B cell (primary cell): Measurements from ENCODE around the gene STPG4. TPM values are rescaled to one million over a fixed set of nuclear protein-coding genes. Genes with fewer than 3 reads are reported as not detected.
A peak's percentile ranks its signal among the peaks of the same experiment; 100 is the strongest.

Experiments
- ATAC-seq: fragments of 200-7000 bp; cut with Tn5 transposase; one replicate; pipeline ENCODE4 v1.10.0; 2021; ENCODE audit warnings: low read depth, mild to moderate bottlenecking, moderate number of reproducible peaks, moderate library complexity
- CTCF ChIA-PET: fragments of 350-600 bp; sonication (Branson Sonifier 250); formaldehyde crosslinking; loops from one replicate; lab custom pipeline; 2021; ENCODE audit warnings: antibody characterized with exemption, inconsistent platforms; lab: Charles Lee
- POLR2A ChIA-PET: fragments of 350-600 bp; sonication (Branson Sonifier 250); formaldehyde crosslinking; loops from one replicate; lab custom pipeline; 2021; ENCODE audit warnings: antibody characterized with exemption; lab: Charles Lee
- DNase-seq: peaks from one replicate; pipeline ENCODE4 v3.0.0; 2013
- H2AFZ ChIP-seq: 2 replicates; pipeline ENCODE4 v1.6.1; 2012; ENCODE audit warnings: mild to moderate bottlenecking, low read depth, low read length; ENCODE audit not compliant: insufficient read depth, poor library complexity, severe bottlenecking
- H3K27ac ChIP-seq, 2 donors: 1 replicate in 1 of 2; 2 replicates in 1 of 2; pipeline ENCODE4 v1.5.1; 2012 to 2013; ENCODE audit warnings: low read length in 2 of 2, mild to moderate bottlenecking in 2 of 2, moderate library complexity in 1 of 2
- H3K27me3 ChIP-seq, 4 experiments: fragments of 200-600 bp in 1 of 4; sonication (generic) in 1 of 4; replicated peaks in 1 of 4; 1 replicate in 2 of 4; 2 replicates in 2 of 4; pipeline versions ENCODE4 v1.6.1 to v1.7.0; 2013 to 2016; ENCODE audit warnings: low read length in 3 of 4, mild to moderate bottlenecking in 2 of 4, mixed read lengths in 1 of 4, moderate library complexity in 1 of 4; ENCODE audit not compliant: insufficient read depth in 4 of 4, control insufficient read depth in 3 of 4; ENCODE audit errors: control extremely low read depth in 1 of 4
- H3K36me3 ChIP-seq, 2 experiments: replicated peaks in 1 of 2; 1 replicate in 1 of 2; 2 replicates in 1 of 2; pipeline versions ENCODE4 v1.6.1 to v1.7.1; 2013; ENCODE audit warnings: low read length in 1 of 2; ENCODE audit not compliant: insufficient read depth in 2 of 2, control insufficient read depth in 1 of 2; ENCODE audit errors: control extremely low read depth in 1 of 2, extremely low read depth in 1 of 2
- H3K4me1 ChIP-seq, 2 donors: fragments of 200-600 bp in 1 of 2; sonication (generic) in 1 of 2; 1 replicate in 1 of 2; 2 replicates in 1 of 2; pipeline versions ENCODE4 v1.5.1 to v1.6.1; 2013 to 2017; ENCODE audit warnings: low read length in 2 of 2; ENCODE audit not compliant: control insufficient read depth in 2 of 2, insufficient read depth in 2 of 2
- H3K4me2 ChIP-seq: replicated peaks from 2 replicates; pipeline ENCODE3; 2012; ENCODE audit warnings: mild to moderate bottlenecking, low read depth, low read length; ENCODE audit not compliant: poor library complexity, severe bottlenecking
- H3K4me3 ChIP-seq, 5 experiments: fragments of 200-600 bp in 1 of 5; sonication (generic) in 1 of 5; 1 replicate in 3 of 5; 2 replicates in 2 of 5; pipeline versions ENCODE4 v1.5.1 to v1.7.0; 2011 to 2016; ENCODE audit warnings: low read length in 4 of 5, mild to moderate bottlenecking in 4 of 5, low read depth in 2 of 5, control low read depth in 1 of 5, moderate library complexity in 1 of 5; ENCODE audit not compliant: insufficient read depth in 1 of 5; ENCODE audit errors: control extremely low read depth in 1 of 5, extremely low read depth in 1 of 5
- H3K79me2 ChIP-seq: fragments of 200-600 bp; sonication (generic); one replicate; pipeline ENCODE4 v1.6.0; 2016; ENCODE audit warnings: low read length; ENCODE audit not compliant: control insufficient read depth, insufficient read depth
- H3K9ac ChIP-seq: fragments of 200-600 bp; sonication (generic); 2 replicates; pipeline ENCODE4 v1.6.1; 2017; ENCODE audit warnings: mild to moderate bottlenecking, low read length, moderate library complexity
- H3K9me3 ChIP-seq, 3 donors: one replicate each; pipeline versions ENCODE4 v1.6.1 to v1.7.1; 2013; ENCODE audit warnings: low read length in 2 of 3; ENCODE audit not compliant: control insufficient read depth in 2 of 3, insufficient read depth in 1 of 3; ENCODE audit errors: control extremely low read depth in 1 of 3
- H4K20me1 ChIP-seq: 2 replicates; pipeline ENCODE4 v1.6.0; 2012; ENCODE audit warnings: mild to moderate bottlenecking, low read length; ENCODE audit not compliant: insufficient read depth, control insufficient read depth, poor library complexity, severe bottlenecking
- H3K27ac Mint-ChIP-seq: one replicate; pipeline ENCODE4 v1.8.0; 2021; ENCODE audit warnings: mixed read lengths
- H3K27me3 Mint-ChIP-seq: one replicate; pipeline ENCODE4 v1.8.0; 2021; ENCODE audit warnings: mixed read lengths
- H3K4me1 Mint-ChIP-seq: one replicate; pipeline ENCODE4 v1.8.0; 2021; ENCODE audit warnings: mixed read lengths
- H3K4me3 Mint-ChIP-seq: one replicate; pipeline ENCODE4 v1.8.0; 2021; ENCODE audit warnings: mixed read lengths
- H3K9me3 Mint-ChIP-seq: one replicate; pipeline ENCODE4 v1.8.0; 2022; ENCODE audit warnings: mixed read lengths; ENCODE audit not compliant: insufficient read depth
- EZH2 ChIP-seq: IDR thresholded peaks from 2 replicates; pipeline ENCODE4 v1.6.1; 2012; ENCODE audit warnings: borderline replicate concordance, low read depth, mild to moderate bottlenecking, moderate library complexity, low read length; ENCODE audit not compliant: insufficient read depth, poor library complexity, severe bottlenecking
- WGBS: methylation state at CpG from one replicate; pipeline ENCODE4 v1.1.5; 2013; ENCODE audit warnings: missing lambda C conversion rate; ENCODE audit not compliant: insufficient coverage; 5-methylcytosine and 5-hydroxymethylcytosine counted together
- intact Hi-C: fragments of 100-400 bp; cut with micrococcal nuclease; formaldehyde crosslinking; loops from one replicate; pipeline ENCODE4 v1.10.0; 2022
- polyA plus RNA-seq: library from polyadenylated mRNA; depleted of rRNA; stranded (reverse); fragments of >200 nt; gene quantifications from 2 replicates; pipeline ENCODE4 v1.2.3, GENCODE V29; 2012
- total RNA-seq, 2 donors: library from RNA; stranded (reverse); fragments of 120-200 nt in 1 of 2; gene quantifications; 1 replicate in 1 of 2; 2 replicates in 1 of 2; pipeline versions ENCODE4 v1.2.3 to v1.2.4, GENCODE V29; 2013 to 2022
- TF ChIP-seq, protein P1 (sequence below): fragments of 200-600 bp; IDR thresholded peaks from one replicate; pipeline ENCODE4 v1.8.0; 2022; ENCODE audit warnings: antibody characterized with exemption, mild to moderate bottlenecking

STPG4 gene
- total and polyA plus RNA-seq, 2 donors (not counting 1 experiment from before 2014, with no cell fraction given), result 0.31 to 0.79 TPM

- WGBS, result 94% methylated on average over 14 of the region's 14 CpGs
Observed at GRCh38 chr2:47067788-47068407, 87.2 kb downstream of the STPG4 start.

More at GRCh38 chr2:47067788-47068407, 87.2 kb downstream of the STPG4 start:
- DNase-seq (no peak), ATAC-seq (no peak)
- ChIA-PET CTCF (interaction anchor here (0.7 to 1.9 kb wide), 2 partner anchors 12 to 255 kb away, joined by 4 read pairs; no protein-coding TSS in a partner anchor), POLR2A (interaction anchor here (0.6 kb wide), 1 partner anchor 121 kb away, joined by 4 read pairs; no protein-coding TSS in a partner anchor)
- TF ChIP-seq, protein P1, sequence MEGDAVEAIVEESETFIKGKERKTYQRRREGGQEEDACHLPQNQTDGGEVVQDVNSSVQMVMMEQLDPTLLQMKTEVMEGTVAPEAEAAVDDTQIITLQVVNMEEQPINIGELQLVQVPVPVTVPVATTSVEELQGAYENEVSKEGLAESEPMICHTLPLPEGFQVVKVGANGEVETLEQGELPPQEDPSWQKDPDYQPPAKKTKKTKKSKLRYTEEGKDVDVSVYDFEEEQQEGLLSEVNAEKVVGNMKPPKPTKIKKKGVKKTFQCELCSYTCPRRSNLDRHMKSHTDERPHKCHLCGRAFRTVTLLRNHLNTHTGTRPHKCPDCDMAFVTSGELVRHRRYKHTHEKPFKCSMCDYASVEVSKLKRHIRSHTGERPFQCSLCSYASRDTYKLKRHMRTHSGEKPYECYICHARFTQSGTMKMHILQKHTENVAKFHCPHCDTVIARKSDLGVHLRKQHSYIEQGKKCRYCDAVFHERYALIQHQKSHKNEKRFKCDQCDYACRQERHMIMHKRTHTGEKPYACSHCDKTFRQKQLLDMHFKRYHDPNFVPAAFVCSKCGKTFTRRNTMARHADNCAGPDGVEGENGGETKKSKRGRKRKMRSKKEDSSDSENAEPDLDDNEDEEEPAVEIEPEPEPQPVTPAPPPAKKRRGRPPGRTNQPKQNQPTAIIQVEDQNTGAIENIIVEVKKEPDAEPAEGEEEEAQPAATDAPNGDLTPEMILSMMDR, result no peak
- no peak for TF ChIP-seq EZH2
- Histone ChIP-seq H4K20me1 (peaks cover 7% of the 10 kb centered on the region), H3K4me3 (no peak overlapping the region), H2AFZ (no peak overlapping the region), H3K4me1 (peaks cover 40 to 43% of the 10 kb centered on the region in 2 donors), H3K9ac (no peak overlapping the region), H3K36me3 (peaks cover 0 to 70% of the 10 kb centered on the region in 2 experiments), H3K27ac (peak overlapping the region in 1 of 2 donors; percentile 57), H3K27me3 (no peaks in the 10 kb centered on the region), H3K79me2 (peaks cover 15% of the 10 kb centered on the region), H3K4me2 (no peak overlapping the region), H3K9me3 (peaks cover 0 to 5% (median 0%) of the 10 kb centered on the region in 3 donors)
- peaks cover 44% of the 10 kb centered on the region for H3K4me1 Mint-ChIP-seq
- intact Hi-C loops, result no loop called here
- peak overlapping the region; percentile 65 for H3K27ac Mint-ChIP-seq
- no peak overlapping the region for H3K4me3 Mint-ChIP-seq
- H3K9me3 Mint-ChIP-seq, result no peaks in the 10 kb centered on the region
- H3K27me3 Mint-ChIP-seq, result no peaks in the 10 kb centered on the region
